ENCODE data around the gene SLC6A18.

Gene SLC6A18

DNA sequence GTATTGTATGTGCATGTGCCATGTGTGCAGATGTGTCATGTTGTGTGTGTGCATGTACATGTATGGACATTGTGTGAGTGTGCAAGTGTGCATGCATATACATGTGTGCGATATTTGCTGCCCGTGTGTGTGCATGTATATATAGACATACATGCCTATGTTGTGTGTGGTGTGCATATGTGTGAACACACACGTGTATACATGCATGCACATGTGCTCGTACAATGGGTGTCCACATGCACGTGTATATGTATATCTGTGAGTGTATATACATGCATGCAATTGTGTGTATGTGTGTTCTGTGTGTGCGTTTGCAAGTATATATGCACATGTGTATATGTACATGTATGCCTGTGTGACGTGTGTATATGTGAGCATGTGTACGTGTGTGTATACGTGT, 3.0 kb upstream of the SLC6A18 start:
- in situ Hi-C loops (cut with MboI; ENCODE audit: low pct_unique_long_range_greater_than_20kb, low sequenced_read_pairs, unreplicated experiment), result no loop called here
- TF ChIP-seq, protein P1, sequence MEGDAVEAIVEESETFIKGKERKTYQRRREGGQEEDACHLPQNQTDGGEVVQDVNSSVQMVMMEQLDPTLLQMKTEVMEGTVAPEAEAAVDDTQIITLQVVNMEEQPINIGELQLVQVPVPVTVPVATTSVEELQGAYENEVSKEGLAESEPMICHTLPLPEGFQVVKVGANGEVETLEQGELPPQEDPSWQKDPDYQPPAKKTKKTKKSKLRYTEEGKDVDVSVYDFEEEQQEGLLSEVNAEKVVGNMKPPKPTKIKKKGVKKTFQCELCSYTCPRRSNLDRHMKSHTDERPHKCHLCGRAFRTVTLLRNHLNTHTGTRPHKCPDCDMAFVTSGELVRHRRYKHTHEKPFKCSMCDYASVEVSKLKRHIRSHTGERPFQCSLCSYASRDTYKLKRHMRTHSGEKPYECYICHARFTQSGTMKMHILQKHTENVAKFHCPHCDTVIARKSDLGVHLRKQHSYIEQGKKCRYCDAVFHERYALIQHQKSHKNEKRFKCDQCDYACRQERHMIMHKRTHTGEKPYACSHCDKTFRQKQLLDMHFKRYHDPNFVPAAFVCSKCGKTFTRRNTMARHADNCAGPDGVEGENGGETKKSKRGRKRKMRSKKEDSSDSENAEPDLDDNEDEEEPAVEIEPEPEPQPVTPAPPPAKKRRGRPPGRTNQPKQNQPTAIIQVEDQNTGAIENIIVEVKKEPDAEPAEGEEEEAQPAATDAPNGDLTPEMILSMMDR (IDR thresholded peaks at IDR 0.05; ENCODE audit: extremely low read depth, insufficient read depth, missing control alignments), result no peak
- DNase-seq (ENCODE audit: low spot score), result no peak

DNA sequence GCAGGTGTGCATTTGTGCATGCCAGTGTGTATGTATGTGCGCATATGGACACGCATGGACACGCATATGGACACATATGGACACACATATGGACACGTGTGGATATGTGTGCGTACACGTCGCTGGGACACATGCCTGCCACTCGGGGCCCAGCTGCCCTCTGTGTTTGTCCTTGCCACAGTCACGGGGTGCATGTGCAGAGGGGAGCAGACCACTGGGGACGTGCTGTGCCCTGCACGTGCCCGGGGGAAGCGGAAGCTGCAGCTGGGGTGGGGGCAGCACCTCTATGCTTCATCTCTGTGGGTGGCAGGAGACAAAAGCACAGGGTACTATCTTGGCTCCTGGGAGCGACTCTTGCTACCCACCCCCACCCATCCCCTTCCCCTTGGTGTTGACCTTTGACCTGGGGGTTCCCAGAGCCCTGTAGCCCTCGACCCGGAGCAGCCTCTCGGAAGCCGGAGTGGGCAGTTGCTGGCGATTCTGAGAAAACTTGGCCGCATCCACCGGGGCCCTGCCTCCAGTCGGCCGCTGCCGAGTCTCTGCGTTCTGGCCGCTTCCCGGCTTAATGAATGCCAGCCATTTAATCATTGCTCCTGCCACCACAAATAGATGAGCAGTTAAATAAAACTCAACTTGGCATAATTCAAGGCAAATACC, 2.4 kb upstream of the SLC6A18 start:
- no peak for DNase-seq (ENCODE audit: low spot score)
- in situ Hi-C loops (cut with MboI; ENCODE audit: low pct_unique_long_range_greater_than_20kb, low sequenced_read_pairs, unreplicated experiment), result no loop called here
- TF ChIP-seq, protein P1 (IDR thresholded peaks at IDR 0.05; ENCODE audit: extremely low read depth, insufficient read depth, missing control alignments), result no peak

GRCh38 chr5:1223278-1223670, 1.9 kb upstream of the SLC6A18 start:
- no peak for DNase-seq (ENCODE audit: low spot score)
- in situ Hi-C loops (cut with MboI; ENCODE audit: low pct_unique_long_range_greater_than_20kb, low sequenced_read_pairs, unreplicated experiment), result no loop called here
- TF ChIP-seq, protein P1 (IDR thresholded peaks at IDR 0.05; ENCODE audit: extremely low read depth, insufficient read depth, missing control alignments), result no peak

DNA sequence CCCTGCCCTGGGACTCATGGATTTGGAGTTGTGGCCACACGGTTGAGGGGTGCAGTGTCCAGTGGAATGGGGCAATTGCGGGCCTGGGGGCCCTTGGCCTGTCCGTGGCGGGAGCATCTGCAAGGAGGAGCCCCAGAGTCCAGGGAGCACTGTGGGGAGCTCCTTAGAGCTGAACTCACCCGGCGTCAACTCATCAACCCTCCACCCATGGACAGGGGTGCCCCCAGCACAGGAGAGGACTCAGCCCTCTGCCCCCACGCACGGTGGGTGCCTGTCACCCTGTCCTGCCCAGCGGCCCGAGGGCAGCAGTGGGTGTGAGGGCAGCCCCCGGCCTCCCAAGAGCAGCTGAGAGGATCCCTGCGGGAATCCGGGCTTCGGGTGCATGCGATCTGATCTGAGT, 550 bp upstream of the SLC6A18 start:
- in situ Hi-C loops (cut with MboI; ENCODE audit: low pct_unique_long_range_greater_than_20kb, low sequenced_read_pairs, unreplicated experiment), result no loop called here
- no peak for DNase-seq (ENCODE audit: low spot score)
- TF ChIP-seq, protein P1 (IDR thresholded peaks at IDR 0.05; ENCODE audit: extremely low read depth, insufficient read depth, missing control alignments), result no peak

DNA sequence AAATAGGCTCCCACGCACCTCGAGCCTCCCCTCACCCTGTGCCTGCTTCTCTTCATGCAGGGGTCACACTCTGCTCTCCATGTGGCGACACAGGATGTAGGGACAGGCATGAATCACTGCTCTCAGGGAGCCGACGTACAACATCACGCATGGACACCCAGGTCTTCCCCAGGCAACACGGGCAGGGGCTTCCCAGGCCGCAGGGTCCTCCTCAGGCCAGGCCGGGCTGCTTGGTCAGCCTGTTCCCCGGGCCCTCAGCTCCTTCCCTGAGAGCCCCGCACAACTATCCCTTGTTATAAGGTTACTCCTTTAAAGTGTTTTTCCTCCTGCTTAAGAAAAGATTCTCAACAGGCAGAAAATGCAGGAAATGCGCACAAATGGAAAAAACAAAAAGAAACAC, 1.1 kb downstream of the SLC6A18 start:
- DNase-seq (ENCODE audit: low spot score), result no peak
- TF ChIP-seq, protein P1 (IDR thresholded peaks at IDR 0.05; ENCODE audit: extremely low read depth, insufficient read depth, missing control alignments), result no peak
- in situ Hi-C loops (cut with MboI; ENCODE audit: low pct_unique_long_range_greater_than_20kb, low sequenced_read_pairs, unreplicated experiment), result no loop called here

DNA sequence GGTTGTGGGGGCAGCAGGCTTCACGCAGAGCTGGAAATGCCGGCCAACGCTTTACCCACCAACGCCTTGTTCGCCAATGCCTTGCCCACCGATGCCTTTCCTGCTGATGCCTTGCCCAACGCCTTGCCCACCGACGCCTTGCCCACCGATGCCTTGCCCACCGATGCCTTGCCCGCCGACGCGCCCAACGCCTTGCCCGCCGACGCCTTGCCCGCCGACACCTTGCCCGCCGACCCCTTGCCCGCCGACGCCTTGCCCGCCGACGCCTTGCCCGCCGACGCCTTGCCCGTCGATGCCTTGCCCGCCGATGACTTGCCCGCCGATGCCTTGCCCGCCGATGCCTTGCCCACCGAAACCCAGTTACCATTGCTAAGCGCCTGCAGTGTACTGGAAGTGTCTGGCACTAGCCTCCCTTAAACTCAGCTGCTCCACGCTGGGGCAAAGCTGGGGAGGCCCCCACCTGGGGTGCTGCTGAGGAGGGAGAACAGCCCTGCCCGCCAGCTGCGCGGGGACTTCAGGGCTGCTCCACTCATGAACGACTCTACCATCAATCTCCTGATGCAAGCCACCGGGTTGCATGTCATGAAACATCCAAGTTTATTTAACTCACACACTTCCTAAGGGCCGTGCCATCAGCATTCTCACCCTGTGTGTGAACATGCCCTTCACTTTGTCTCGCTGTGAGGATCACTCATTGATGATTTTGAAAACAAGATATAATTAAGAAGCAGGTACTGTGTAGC, 1.8 kb downstream of the SLC6A18 start:
- TF ChIP-seq, protein P1 (IDR thresholded peaks at IDR 0.05; ENCODE audit: extremely low read depth, insufficient read depth, missing control alignments), result no peak
- in situ Hi-C loops (cut with MboI; ENCODE audit: low pct_unique_long_range_greater_than_20kb, low sequenced_read_pairs, unreplicated experiment), result no loop called here
- no peak for DNase-seq (ENCODE audit: low spot score)
